OCI-LY1 (cell line): Measurements from ENCODE around the gene AVPR2.

Source experiments
- CTCF ChIP-seq: fragments of 200-600 bp; sonication (generic), shearing (Covaris generic); IDR thresholded peaks from 2 replicates; pipeline ENCODE4 v1.5.1; 2017; ENCODE audit warnings: mild to moderate bottlenecking, antibody characterized with exemption, low read length, moderate library complexity, mixed read lengths
- EZH2 ChIP-seq: fragments of 200-600 bp; sonication (generic), shearing (Covaris generic); IDR thresholded peaks from 2 replicates; pipeline ENCODE4 v1.8.0; 2017; ENCODE audit warnings: borderline replicate concordance, mixed run types, mild to moderate bottlenecking, antibody characterized with exemption, low read length, moderate library complexity, mixed read lengths

- no peak for TF ChIP-seq CTCF
- no peak for TF ChIP-seq EZH2
Observed at GRCh38 chrX:153941336-153942252, 37.1 kb downstream of the AVPR2 start.
